Ishikawa (cell line): ENCODE measurements around the gene RAET1L.

ENCODE experiments used
- CEBPB ChIP-seq: IDR thresholded peaks from 2 replicates; pipeline ENCODE4 v1.6.1; 2012
- EGR1 ChIP-seq: IDR thresholded peaks from 2 replicates; pipeline ENCODE4 v1.6.1; 2012
- EP300 ChIP-seq: IDR thresholded peaks from 2 replicates; pipeline ENCODE4 v1.6.1; 2012; ENCODE audit warnings: borderline replicate concordance
- FOXM1 ChIP-seq: IDR thresholded peaks from 2 replicates; pipeline ENCODE4 v1.6.1; 2012; ENCODE audit warnings: low read depth, borderline replicate concordance
- NFIC ChIP-seq: IDR thresholded peaks from 2 replicates; pipeline ENCODE4 v1.6.1; 2012
- RAD21 ChIP-seq: IDR thresholded peaks from 2 replicates; pipeline ENCODE4 v1.6.1; 2012; ENCODE audit warnings: low read depth
- TAF1 ChIP-seq: IDR thresholded peaks from 2 replicates; pipeline ENCODE4 v1.6.1; 2012; ENCODE audit warnings: low read depth, mild to moderate bottlenecking
- YY1 ChIP-seq: IDR thresholded peaks from 2 replicates; pipeline ENCODE4 v1.6.1; 2012; ENCODE audit warnings: low read depth
- TF ChIP-seq, protein P1 (sequence below): IDR thresholded peaks from 2 replicates; pipeline ENCODE4 v1.6.1; 2012; ENCODE audit warnings: low read depth, mild to moderate bottlenecking

DNA sequence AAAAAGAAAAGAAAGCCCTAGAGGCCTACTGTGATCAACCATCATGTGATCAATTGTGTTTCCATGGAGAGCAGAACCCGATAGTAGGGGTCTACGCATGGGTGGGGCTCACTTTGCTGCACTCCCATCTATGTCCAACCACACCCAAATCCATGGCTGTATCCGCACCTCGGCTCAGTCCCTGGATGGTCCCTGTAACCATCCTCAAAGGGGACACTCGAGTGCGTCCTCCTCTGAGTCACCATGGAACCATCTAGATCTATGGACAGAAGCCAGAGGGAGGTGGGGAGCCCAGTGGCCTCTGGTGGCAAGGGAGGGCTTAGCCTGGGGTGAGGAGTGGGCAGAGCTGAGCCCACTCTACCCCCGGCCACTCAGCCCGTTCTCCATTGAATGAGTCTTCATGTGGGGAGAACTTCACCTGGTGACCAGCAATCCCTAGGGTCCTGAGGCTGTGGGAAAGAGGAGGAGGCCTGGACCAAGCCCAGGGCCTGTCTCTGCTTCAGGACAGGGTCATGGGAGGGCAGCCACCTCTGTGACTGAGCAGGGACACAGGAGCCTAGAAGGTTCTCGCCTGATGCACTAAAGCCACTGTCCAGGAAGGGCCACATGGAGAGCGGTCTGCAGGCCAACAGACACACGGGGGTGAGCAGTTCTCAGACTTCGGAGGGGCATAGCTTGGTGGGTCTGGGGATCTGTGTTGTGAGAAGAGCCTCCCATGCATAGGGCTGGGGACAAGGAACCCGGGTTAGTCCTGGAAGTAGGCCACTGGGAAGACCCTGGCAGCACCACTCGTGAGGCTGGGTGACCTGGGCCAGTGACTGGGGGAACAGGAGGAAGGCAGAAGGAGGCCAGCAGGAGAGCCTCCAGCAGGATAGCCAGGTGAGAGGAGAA is 19.3 kb downstream of the RAET1L start:
- TF ChIP-seq, protein P1, sequence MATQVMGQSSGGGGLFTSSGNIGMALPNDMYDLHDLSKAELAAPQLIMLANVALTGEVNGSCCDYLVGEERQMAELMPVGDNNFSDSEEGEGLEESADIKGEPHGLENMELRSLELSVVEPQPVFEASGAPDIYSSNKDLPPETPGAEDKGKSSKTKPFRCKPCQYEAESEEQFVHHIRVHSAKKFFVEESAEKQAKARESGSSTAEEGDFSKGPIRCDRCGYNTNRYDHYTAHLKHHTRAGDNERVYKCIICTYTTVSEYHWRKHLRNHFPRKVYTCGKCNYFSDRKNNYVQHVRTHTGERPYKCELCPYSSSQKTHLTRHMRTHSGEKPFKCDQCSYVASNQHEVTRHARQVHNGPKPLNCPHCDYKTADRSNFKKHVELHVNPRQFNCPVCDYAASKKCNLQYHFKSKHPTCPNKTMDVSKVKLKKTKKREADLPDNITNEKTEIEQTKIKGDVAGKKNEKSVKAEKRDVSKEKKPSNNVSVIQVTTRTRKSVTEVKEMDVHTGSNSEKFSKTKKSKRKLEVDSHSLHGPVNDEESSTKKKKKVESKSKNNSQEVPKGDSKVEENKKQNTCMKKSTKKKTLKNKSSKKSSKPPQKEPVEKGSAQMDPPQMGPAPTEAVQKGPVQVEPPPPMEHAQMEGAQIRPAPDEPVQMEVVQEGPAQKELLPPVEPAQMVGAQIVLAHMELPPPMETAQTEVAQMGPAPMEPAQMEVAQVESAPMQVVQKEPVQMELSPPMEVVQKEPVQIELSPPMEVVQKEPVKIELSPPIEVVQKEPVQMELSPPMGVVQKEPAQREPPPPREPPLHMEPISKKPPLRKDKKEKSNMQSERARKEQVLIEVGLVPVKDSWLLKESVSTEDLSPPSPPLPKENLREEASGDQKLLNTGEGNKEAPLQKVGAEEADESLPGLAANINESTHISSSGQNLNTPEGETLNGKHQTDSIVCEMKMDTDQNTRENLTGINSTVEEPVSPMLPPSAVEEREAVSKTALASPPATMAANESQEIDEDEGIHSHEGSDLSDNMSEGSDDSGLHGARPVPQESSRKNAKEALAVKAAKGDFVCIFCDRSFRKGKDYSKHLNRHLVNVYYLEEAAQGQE: no peak
- TF ChIP-seq TAF1 (no peak), CEBPB (no peak), NFIC (no peak), RAD21 (no peak), EP300 (no peak), FOXM1 (no peak), EGR1 (no peak), YY1 (no peak)
